HG03039 (cell line): ENCODE data around the gene ARHGEF4.
"Not testable (repeated sequence)": the region's sequence is repeated elsewhere in the genome, so short reads cannot be mapped to it uniquely, and the experiment has no call there.

Source experiments
- ATAC-seq: cut with Tn5 transposase; IDR thresholded peaks from one replicate; pipeline ENCODE4 v1.9.1; 2021; ENCODE audit warnings: mild to moderate bottlenecking, moderate library complexity; ENCODE audit not compliant: unreplicated experiment

Gene ARHGEF4

DNA sequence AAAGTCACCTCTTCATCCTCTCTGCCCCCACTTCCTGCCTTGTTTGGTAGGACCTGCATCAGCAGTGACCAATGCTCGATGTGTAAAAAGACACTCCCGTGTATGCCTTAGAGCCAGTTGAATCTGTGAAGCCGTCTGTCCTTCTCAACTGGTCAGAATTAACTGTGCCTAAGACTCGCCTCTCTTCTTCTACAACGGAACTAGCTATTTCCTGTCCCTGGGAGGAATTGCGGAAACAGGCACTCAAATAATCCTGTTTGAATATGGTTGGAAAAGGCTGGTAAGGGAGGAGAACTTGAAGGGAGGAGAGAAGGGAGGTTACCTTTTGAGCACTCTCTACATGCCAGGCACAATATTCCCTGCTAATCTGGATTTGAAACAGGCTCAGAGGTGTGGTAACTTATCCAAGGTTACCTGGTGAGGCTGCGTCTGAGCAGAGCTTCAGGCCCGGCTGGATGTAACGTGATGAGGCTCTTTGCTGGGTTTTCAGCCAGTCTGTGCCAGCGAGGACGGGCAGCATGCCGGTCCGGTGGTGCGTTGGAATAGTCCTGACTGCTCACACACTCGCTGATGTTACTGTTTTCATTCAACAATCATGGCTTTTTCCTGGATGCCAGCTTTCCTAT lies 129.5 kb downstream of the ARHGEF4 start:
- ATAC-seq, result no peak

DNA sequence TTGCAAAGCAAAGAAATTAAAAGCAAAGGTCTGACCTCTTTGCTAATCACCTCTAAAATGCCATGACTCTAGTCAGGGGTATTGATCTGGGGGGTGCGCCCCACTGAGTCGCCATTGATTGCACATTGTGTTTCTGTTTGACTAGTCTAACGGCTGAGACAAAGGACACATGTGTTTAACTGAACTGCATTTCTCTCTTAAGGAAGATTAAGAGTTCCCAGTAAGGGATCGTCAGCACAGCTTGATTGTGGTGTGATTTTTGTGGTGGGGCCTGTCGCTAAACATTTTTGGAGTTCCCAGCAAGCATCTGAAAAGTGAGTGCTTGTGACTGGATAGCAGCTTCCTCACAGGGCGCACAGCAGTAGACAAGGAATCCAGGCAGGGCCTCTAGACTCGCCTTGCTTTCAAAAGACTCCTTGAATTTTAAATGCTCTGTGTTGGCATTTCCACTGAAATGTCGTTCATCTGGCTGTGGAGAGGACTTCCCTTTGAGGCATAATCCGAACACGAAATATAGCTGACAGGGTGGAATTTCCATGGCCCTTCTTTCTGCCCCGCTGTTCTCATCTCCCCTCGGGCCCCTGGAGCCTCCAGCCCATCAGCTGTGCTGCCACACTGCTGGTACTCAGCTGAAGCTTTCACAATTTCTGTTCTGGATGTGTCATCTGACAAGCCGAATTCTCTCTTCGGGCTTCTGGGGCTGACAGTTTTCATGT lies 130.2 kb downstream of the ARHGEF4 start:
- no peak for ATAC-seq

DNA sequence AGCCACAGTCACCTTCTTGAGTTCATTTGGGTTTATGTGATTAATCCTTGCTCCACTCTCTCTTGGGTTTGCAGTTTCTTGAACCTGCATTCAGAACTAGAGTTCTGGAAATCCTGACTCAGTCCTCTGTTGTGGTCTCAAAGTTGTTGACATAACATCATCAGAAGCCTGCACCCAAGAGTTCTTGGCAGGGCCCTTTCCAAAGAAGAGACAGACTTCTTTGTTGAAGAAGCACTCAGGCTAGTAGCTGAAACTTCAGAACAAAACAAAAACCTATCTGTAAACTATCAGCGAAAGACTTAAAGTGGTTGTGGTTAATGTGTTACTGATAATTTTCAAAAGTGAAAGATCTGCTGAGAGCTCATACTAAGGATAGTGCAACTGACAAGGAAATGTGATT lies 135.7 kb downstream of the ARHGEF4 start:
- no peak for ATAC-seq

DNA sequence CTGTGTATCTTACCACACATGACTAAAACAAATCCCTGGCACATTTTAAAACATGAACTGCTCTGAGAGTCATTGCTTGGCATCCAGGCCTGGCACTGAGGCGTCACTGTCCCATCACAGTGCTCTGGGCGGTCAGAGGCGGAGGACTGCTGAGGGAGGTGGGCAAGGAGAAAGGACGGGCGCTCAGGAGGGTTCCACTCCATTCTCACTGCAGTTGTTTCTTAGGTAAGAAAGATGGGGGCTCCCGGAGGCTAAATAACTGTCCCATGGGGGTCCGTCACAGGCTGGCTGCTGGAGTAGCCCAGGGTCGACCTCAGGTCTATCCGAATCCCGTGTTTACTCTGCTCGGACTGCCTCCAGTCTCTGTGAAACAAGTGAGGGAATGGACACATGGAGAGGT lies 139.0 kb downstream of the ARHGEF4 start:
- ATAC-seq, result no peak

DNA sequence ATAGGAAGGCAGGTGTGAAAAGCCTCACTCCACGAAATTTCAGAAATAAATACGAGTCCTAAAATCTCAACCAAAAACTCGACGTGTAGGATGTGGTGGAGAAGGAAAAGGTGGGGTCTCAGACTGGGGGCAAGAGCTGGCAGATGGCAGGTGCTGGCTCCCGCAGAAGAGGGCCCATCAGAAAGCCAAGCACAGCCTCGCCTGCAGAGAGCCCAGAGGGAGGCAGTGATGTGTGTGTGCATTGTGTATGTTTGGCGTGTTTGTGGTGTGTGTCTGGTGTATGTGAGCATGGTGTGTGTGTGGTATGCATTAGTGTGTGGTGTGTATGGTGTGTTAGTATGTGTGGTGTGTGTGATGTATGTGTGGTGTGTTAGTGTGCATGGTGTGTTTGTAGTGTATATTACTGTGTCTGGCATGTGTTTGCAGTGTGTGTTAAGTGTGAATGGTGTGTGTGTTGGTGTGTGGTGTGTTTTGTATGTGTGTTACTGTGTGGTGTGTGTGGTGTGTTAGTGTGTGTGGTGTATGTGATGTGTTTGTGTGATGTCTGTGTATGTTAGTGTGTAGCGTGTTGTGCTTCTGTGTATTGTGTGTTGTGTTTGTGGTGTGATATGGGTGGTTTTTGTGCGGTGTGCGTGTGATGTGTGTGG lies 140.0 kb downstream of the ARHGEF4 start:
- no peak for ATAC-seq

DNA sequence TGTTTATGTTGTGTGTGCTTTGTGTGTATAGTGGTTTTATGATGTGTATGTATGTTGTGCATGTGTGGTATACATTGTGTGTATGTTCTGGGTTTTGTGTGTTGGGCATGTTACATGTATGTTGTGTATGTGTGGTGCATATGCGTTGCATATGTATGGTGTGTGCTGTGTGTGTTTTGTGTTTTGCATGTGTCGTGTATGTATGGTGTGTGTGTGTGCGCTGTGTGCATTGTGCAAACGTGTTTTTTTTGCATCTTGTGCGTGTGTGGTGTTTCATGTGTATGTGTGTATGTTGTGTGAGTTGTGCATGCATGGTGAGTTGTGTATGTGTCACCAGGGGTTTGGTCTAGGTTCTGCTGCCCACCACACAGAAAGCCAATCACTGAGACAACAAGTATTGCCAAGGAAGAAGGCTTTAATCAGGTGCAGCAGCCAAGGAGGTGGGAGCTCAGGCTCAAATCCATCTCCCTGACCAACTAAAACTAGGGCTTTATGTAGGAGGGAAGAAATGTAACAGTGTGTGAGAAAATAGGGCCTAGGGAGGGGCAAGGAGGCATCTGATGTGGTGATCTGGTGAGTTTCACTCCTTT lies 140.8 kb downstream of the ARHGEF4 start:
- ATAC-seq, result no peak

DNA sequence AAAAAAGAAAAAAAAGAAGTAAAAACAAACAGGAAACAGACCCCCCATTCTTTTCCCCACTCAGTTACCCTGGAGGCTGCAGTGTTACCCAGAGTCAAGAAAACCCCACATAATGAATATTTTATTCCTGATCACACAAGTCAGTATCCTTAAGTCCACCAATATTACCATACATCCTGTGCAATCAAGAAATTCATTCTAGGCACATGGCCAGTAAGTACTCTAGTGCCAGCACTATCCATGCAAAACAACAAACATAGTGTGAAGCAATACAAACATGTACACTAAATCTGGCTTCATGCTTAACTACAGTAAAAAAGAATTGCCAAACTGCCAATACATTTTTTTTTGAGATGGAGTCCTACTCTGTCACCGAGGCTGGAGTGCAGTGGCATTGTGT lies 145.0 kb downstream of the ARHGEF4 start:
- ATAC-seq, result no peak

DNA sequence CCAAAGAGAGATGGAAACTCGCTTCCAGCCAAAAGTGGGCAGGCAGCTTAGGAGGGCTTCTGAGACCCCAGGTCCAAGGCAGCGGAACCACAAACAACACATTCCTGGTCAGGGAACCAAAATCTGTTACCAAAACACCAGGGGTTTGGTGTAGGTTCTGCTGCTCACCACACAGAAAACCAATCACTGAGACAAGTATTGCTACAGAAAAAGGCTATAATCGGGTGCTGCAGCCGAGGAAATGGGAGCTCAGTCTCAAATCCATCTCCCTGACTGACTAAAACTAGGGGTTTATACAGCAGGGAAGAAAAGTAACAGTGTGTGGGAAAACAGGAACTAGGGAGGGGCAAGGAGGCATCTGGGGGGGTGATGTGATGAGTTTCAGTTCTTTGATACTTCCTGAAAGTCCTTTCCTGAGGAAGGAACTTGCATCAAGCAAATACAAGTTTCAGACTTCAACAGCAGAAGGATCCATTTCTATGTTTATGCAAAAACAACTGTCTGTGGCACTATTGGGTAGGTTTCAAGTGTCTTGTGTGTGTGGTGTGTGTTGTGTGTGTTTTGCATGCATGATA lies 148.6 kb downstream of the ARHGEF4 start:
- no peak for ATAC-seq

DNA sequence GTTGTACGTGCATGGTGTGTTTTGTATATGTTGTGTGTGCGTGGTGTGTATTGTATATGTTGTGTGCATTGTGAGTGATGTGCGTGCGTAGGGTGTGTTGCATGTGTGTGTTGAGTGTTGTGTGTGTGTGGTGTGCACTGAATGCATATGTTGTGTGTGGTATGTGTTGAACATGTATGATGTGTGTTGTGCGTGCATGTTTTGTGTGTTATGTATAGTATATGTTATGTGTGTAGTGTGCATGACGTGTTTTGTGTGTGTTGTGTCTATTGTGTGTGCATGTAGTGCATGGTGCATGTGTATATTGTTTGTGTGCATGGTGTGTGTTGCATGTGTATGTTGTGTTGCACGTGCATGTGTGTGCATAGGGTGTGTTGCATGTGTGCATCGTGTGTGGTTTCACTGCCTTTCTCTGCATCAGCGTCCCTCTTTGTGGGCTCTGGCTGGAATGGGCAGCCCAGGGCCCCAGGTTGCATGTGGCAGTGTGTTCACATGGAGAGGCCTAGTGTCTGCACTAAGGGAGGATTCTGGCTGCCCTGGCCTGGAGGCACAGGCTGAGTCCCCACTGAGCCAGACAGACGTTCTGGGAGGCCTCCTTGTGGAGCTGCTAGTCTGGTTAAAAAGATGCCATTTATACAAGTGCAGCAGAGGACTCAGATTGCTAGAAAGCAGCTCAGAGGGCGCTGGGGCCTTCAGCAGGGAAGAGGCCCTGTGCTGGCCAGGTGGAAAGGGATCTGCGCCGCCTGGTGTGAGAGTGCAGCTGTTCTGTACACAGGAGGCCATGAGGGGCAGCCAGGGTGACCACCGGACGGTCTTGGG lies 149.3 kb downstream of the ARHGEF4 start:
- no peak for ATAC-seq

DNA sequence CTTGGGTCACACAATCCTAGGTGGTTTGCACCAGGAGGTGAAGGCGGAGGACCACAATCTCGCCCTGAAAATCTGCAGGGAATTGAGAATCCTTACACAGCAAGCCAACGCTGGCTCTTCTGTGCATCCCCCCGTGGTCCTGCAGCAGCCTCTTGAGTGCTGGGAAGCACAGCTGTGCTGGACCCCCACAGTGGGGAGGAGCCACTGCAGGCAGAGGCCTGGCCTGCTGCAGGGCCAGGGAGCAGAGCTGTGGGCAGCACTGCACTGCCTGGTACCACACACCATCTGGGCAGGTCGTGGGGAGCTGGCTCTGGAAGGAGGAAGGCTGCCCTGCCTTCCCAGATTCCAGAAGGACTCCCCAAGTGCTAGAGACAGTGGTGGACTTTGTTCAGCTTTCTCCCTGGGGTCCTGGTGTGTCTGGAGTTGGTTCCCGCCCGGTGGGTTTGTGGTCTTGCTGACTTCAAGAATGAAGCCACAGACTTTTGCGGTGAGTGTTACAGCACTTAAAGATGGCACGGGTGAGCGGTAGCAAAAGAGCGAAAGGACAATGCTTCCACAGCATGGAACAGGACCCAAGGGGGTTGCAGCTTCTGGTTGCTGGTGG lies 150.3 kb downstream of the ARHGEF4 start:
- ATAC-seq, result no peak

DNA sequence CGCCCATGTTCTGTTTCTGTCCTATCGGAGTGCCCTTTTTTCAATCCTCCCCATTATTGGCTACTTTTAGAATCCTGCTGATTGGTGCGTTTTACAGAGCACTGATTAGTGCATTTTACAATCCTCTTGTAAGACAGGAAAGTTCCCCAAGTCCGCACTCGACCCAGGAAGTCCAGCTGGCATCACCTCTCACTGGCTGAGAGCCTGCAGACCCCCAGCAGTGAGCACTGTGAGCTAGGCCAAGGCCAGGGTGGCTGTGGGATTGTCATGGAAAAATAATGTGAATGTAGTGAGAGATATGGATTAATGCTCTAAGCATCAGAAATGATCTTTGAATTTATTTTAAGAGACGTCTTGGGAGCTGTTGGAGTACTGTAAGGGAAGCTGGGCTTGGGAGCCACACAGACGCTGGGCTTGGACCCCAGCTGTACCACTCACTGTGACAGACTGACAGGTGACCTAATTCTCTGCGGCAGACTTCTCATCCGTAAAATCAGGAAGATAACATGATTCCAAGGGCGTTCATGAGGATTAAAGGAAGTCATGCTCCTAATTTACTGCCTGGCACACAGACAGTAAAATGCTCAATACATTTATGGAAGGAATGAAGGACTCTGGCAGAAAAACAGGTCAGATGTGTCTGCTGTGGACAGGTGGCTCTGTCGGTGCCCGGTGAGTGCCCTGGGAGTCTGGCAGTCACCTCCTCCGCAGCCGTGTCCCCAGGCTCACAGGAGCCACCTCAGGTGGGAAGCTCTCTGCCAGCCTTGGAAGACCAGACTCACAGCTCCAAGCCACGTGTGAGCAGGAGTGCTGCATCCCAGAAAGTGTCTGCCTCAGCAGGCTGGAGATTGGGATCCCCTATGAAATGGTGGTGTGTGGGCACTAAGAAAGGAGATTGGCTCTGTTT lies 151.1 kb downstream of the ARHGEF4 start:
- no peak for ATAC-seq

DNA sequence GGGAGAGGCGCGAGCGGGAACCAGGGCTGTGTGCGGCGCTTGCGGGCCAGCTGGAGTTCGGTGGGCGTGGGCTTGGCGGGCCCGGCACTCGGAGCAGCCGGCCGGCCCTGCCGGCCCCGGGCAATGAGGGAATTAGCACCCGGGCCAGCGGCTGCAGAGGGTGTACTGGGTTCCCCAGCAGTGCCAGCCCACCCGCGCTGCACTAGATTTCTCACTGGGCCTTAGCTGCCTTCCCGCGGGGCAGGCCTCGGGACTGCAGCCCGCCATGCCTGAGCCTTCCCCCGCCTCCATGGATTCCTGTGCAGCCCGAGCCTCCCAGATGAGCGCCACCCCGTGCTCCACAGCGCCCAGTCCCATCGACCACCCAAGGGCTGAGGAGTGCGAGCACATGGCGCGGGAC lies 154.7 kb downstream of the ARHGEF4 start:
- not testable (repeated sequence) for ATAC-seq

DNA sequence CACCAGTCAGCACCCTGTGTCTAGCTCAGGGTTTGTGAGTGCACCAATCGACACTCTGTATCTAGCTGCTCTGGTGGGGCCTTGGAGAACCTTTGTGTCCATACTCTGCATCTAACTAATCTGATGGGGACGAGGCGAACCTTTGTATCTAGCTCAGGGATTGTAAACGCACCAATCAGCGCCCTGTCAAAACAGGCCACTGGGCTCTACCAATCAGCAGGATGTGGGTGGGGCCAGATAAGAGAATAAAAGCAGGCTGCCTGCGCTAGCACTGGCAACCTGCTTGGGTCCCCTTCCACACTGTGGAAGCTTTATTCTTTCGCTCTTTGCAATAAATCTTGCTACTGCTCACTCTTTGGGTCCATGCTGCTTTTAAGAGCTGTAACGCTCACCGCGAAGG lies 155.3 kb downstream of the ARHGEF4 start:
- not testable (repeated sequence) for ATAC-seq

DNA sequence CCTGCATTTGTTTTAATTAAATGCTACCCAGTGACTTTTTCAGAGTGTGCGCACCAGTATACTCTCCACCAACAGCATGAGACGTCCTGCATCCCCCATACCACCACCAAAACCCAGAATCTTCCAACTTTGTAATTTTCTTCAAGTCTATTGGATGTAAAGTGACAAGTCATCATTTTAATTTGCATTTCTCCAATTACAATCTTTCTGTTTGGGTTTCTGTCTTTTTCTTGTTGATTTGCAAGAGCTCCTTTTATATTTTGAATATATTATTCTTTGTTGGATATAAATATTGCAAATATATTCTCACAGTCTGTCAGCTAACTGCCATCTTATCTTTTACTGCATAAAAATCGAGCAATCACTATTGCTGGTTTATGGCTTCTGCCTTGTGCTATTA lies 160.0 kb downstream of the ARHGEF4 start:
- no peak for ATAC-seq

DNA sequence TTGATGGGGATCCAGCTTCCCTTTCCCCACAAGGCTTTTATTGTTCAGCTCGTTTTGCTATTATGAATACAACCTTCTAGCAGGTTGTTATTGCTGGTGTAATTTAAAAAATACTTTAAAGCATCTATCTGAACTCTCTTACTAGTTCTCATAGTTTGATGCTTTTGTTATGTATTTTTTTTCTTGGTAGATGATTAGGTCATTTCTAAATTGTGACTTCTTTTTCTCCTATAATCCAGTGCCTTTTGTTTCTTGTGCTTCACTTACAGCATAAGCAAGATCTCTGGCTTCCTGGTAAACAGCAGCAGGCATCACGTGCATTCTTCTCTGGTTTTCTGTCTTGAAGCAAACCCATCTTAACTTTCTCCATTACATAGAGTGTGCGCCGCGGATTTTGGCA lies 160.5 kb downstream of the ARHGEF4 start:
- ATAC-seq, result no peak

DNA sequence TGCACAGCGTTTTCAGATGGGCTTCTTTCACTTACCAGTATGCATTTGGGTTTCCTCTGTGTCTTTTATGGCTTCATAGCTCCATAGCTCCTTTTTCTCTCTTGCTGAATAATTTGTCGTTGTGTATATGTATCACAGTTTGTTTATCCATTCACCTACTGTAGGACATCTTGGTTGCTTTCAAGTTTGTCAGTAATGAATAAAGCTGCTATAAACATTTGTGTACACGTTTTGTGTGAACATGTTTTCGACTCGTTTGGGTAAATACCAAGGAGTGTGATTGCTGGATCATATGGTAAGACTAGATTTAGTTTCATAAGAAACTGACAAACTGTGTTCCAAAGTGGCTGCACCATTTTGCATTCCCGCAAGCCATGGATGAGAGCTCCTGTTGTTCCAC lies 161.8 kb downstream of the ARHGEF4 start:
- ATAC-seq, result no peak

DNA sequence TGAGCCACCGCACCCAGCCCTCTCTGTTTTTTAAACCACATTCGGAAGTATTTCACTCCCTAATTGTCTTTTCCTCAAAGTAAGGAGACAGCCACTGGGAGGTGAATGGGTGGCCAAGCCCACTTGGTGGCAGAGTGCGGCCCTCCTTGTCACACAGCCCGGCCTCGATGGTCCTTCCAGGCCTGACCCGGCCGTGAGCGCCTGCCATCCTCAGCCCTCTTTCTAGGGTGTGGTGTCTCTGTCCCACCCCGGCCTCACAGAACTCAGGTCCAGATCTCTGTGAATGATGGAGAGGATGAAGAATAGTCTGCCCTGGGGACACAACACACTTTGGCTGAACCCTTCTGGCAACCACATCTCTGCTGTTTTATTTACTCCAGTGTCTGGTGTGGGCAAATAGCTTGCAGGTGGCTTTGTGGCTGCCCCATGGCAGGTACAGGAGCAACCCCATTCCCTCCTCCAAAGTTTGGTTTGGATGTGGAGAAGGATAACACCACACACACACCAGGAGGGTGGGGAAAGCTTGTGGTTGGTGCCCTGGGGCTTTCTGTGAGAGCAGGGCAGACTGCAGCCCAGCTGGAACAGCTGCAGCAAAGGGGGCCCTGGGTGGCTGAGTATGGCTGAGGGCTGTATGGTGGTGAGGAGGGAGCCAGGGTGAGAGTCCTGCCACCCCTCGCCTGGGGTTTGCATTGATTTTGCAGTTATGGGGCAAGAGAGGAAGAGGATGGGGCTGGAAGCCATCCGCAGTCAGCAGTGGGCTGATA lies 167.9 kb downstream of the ARHGEF4 start:
- no peak for ATAC-seq

DNA sequence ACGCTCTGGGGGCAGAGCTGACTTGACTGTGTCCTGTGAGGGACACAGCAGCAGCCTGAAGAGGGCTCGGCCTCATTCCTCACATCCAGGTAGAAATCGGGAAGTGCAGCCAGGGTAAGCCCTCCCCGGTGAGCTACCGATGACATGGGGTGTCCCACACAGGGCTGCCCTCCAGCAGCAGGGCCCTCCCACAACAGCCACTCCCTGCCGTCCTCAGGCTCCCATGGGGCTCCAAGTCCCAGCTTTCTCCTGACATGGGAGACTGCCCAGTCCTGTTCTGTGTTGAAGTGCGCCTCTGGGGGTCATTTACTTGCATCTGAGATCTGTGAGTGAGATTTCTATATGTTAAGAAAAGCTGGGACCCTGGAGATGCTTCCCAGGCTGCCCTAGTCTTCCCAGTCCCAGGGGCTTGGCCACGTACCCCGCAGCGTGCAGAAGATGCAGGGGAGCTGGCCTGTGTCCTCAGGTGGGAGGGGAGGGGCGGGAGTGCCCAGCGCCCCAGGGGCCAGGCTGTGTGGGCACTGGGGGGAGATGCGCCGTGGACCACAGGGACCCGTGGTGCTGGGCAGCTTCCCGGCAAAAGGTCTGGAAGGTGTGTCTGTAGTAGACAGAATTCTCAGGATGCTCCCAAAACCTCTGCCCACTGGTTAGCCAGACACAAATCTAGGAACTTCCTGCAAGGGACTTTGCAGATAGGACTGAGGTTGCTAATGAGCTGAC lies 168.7 kb downstream of the ARHGEF4 start:
- no peak for ATAC-seq
